ENCODE measurements around the gene MGMT. TPM values are rescaled to one million over a fixed set of nuclear protein-coding genes. Genes with fewer than 3 reads are reported as not detected.

The MGMT gene
- total RNA-seq, 6 experiments from 2014 or later, result 36.5 to 53.4 (median 42.3) TPM

DNA sequence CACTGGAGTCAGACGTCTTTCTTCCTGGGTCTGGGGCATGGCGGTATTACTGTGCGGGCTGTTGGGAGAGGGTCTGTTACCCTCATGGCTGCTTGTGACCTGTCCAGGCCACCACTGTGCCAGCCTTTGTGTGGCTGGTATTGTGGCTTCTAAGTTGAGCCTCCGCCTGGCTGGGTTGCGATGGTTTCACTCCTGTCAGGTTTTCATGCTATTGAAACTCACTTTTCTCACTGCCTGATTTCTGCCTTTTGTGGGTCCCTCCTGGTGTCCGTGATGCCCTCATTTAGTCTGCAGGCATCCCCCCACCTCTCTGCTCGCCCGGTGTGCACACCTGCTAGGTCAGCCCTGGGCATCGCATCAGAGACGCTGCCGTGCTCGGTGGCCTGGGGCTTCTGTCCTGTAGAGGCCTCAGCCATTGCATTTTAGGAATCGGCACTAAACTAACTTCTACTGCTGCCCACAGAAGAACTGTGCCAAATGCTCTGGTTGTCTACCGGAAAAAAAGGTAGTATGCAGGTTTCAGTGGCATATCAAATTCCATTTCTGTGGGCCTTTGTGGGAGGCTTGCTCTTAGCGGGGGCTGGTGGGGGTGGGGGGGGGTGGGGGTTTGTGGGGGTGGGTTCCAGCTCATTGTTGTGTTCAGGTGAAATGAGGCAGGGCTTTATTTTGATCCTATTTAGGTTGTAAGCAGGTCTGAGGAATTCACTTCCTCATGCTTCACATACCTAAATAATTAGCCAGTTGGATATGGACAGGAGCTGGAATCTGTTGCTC is 64.3 kb downstream of the MGMT start:
- ATAC-seq, result peak in 2 of 4 donors; percentile 11 to 86
- 86% methylated on average over 9 of the region's 15 CpGs for WGBS (ENCODE audit: insufficient coverage, low coverage, low lambda C conversion rate, missing lambda C conversion rate)
- H3K4me3 ChIP-seq, result no peak overlapping the region
- TF ChIP-seq, protein P1, sequence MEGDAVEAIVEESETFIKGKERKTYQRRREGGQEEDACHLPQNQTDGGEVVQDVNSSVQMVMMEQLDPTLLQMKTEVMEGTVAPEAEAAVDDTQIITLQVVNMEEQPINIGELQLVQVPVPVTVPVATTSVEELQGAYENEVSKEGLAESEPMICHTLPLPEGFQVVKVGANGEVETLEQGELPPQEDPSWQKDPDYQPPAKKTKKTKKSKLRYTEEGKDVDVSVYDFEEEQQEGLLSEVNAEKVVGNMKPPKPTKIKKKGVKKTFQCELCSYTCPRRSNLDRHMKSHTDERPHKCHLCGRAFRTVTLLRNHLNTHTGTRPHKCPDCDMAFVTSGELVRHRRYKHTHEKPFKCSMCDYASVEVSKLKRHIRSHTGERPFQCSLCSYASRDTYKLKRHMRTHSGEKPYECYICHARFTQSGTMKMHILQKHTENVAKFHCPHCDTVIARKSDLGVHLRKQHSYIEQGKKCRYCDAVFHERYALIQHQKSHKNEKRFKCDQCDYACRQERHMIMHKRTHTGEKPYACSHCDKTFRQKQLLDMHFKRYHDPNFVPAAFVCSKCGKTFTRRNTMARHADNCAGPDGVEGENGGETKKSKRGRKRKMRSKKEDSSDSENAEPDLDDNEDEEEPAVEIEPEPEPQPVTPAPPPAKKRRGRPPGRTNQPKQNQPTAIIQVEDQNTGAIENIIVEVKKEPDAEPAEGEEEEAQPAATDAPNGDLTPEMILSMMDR (IDR thresholded peaks at IDR 0.05), result no peak
- no peak for TF ChIP-seq POLR2A (IDR thresholded peaks at IDR 0.05)
- no peaks in the 10 kb centered on the region for H3K27me3 ChIP-seq
- H3K36me3 ChIP-seq, result peaks cover 0 to 4% (median 0%) of the 10 kb centered on the region in 4 donors
- peak in 1 of 3 donors; percentile 25 for DNase-seq
- no peaks in the 10 kb centered on the region for H3K9me3 ChIP-seq
- intact Hi-C loops (cut with DNase I), result no loop called here
- H3K4me1 ChIP-seq, result peaks cover 0 to 4% (median under 1%) of the 10 kb centered on the region in 4 donors
- H3K27ac ChIP-seq, result no peak overlapping the region

DNA sequence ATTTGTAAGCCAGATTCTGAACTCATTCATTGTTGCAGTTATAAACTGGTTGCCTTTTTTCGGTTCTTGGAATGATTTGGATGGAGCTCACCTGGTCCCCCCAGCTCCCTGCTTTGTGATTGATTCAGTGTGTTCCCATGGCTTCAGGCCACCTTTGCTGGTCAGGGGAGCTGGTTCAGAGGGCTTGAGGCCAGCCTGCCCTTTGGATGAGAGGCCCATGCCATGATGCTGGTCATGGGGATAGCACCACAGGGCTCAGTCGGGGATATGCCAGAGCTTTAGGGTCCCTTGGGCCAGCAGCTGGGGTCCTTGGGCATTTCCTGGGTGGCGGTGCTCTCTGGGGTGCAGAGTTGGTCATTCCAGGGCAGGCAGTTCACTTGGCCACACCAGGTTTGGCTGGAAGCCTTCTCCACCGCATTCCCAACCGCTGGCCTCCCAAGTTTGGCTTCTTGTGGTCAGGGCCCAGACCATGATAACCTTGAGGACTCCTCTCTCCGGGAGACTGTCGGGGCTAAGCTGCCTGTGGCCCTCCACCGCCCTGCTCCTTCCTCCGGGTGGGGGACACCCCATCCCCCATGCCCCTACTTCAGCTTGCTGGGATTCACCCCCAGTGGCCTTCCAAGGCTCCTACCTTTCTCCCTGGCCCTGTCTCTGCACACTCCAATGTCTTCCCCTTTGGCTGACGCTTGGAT is 65.1 kb downstream of the MGMT start:
- intact Hi-C loops (cut with DNase I), result no loop called here
- no peaks in the 10 kb centered on the region for H3K9me3 ChIP-seq
- H3K4me3 ChIP-seq, result no peak overlapping the region
- DNase-seq (peak in 1 of 3 donors; percentile 39), ATAC-seq (peak in 3 of 4 donors; percentile 17 to 35 (median 22))
- H3K4me1 ChIP-seq, result peaks cover 0 to 9% (median 4%) of the 10 kb centered on the region in 4 donors
- H3K27me3 ChIP-seq, result no peaks in the 10 kb centered on the region
- no peak for TF ChIP-seq POLR2A (IDR thresholded peaks at IDR 0.05)
- TF ChIP-seq, protein P1 (IDR thresholded peaks at IDR 0.05), result no peak
- no peak overlapping the region for H3K27ac ChIP-seq
- 80% methylated on average over 1 of the region's 10 CpGs for WGBS (ENCODE audit: insufficient coverage, low coverage, low lambda C conversion rate, missing lambda C conversion rate)
- no peaks in the 10 kb centered on the region for H3K36me3 ChIP-seq

DNA sequence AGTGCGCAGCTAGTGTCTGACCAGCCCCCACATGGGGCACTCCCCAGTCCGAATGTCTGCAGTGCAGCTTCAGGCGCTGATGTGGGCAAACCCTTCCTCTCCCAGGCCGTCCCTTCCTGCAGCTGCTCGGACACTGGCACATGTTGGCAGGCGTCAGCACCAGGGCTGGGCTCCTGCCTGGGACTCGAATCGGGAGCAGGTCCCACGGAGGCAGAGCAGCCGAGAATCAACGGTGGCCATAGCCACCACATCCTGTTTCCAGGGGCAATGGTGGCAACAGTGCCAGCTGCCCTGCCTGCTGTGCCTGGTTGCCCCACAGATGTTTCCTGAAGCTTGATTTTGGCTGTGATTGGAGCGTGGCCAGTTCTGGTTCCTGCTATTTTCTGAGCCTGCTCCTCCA is 65.8 kb downstream of the MGMT start:
- DNase-seq (peak in 1 of 3 donors; percentile 41), ATAC-seq (no peak)
- Histone ChIP-seq H3K4me3 (no peak overlapping the region), H3K4me1 (peaks cover 0 to 11% (median 4%) of the 10 kb centered on the region in 4 donors), H3K9me3 (no peaks in the 10 kb centered on the region), H3K27me3 (no peaks in the 10 kb centered on the region), H3K36me3 (no peaks in the 10 kb centered on the region), H3K27ac (no peak overlapping the region)
- TF ChIP-seq, protein P1 (IDR thresholded peaks at IDR 0.05), result no peak
- no peak for TF ChIP-seq POLR2A (IDR thresholded peaks at IDR 0.05)
- WGBS (ENCODE audit: insufficient coverage, low coverage, low lambda C conversion rate, missing lambda C conversion rate), result no CpG with 5 or more reads among the region's 12 CpGs
- intact Hi-C loops (cut with DNase I), result no loop called here

DNA sequence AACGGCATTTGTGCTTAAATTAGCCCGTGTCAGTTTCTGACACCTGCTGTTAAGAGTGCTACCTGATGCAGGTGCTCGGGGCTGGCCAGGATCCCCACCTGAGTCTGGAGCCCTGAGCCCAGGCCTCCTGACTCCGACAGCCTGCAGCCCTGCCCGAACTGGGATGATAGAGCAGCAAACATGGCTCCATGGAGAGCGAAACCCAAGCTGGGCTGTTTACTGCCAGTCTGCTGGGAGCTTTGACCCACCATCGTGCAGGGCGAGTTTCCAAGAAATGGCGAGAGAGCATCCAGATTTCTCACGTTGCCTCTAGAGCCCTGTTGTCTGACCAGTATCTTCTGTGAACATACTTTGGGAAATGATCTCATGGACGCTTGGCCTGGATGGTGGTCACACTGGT is 66.2 kb downstream of the MGMT start:
- ATAC-seq (no peak), DNase-seq (peak in 1 of 3 donors; percentile 26)
- intact Hi-C loops (cut with DNase I), result no loop called here
- Histone ChIP-seq H3K4me1 (peaks cover 0 to 11% (median 4%) of the 10 kb centered on the region in 4 donors), H3K27ac (no peak overlapping the region), H3K4me3 (no peak overlapping the region), H3K36me3 (no peaks in the 10 kb centered on the region), H3K27me3 (no peaks in the 10 kb centered on the region), H3K9me3 (no peaks in the 10 kb centered on the region)
- WGBS (ENCODE audit: insufficient coverage, low coverage, low lambda C conversion rate, missing lambda C conversion rate), result 46% methylated on average over 3 of the region's 11 CpGs
- TF ChIP-seq, protein P1 (IDR thresholded peaks at IDR 0.05), result no peak
- TF ChIP-seq POLR2A (IDR thresholded peaks at IDR 0.05), result no peak
